Amniotic epithelial cell (primary cell): ENCODE measurements around the gene MOXD1.
A peak's percentile ranks its signal among the peaks of the same experiment; 100 is the strongest.

Experiments used
- DNase-seq: peaks from one replicate; pipeline ENCODE4 v3.0.0-alpha.2; 2010; ENCODE audit warnings: low read depth

MOXD1 gene

GRCh38 chr6:132399376-132400074 lies 1.8 kb downstream of the MOXD1 start:
- DNase-seq: peak; percentile 45

DNA sequence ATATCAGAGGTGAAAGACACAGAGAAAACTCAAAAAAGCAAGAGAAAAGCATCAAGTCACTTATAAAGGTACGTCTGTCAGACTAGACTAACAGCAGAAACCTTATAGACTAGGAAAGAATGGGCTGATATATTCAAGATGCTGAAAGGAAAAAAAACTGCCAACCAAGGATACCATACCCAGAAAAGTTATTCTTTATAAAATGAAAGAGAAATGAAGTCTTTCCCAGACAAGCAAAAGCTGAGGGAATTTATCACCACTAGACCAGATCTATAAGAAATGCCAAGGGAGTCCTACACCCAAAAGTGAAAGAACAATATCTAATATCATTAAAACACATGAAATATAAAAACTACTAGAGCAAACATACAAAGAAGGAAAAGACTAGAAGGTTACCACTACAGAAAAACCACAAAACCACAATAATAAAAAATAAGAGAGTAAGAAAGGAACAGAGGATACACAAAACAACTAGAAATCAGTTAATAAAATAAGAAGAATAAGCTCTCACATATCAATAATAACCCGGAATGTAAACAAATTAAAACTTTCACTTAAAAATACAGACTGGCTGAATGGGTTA lies 6.2 kb downstream of the MOXD1 start:
- DNase-seq: no peak

DNA sequence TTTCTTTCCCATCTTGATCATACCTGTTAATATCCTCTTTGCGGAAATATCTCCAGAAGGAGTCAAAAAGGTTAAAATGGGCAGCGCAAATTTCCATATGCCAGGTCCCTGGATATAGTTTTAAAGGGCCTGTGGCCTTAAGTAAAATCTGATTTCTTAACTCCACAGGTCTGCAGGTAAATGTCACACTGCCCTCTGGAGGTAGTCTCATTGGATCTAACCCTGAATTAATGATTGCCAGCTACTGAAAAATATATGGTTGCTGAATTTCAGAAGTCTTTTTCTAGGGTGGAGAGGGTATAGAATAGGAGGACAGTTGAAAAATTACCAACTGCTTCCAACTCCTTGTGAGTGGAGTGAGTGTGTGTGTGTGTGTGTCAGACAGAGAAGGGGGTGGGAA lies 8.5 kb downstream of the MOXD1 start:
- peak; percentile 31 for DNase-seq

- DNase-seq: no peak
These were observed 9.0 kb downstream of the MOXD1 start for GRCh38 chr6:132392270-132392646.

- peak; percentile 21 for DNase-seq
These were observed 9.6 kb downstream of the MOXD1 start for GRCh38 chr6:132391391-132392269.

GRCh38 chr6:132390451-132390850 lies 10.8 kb downstream of the MOXD1 start:
- DNase-seq: no peak

DNA sequence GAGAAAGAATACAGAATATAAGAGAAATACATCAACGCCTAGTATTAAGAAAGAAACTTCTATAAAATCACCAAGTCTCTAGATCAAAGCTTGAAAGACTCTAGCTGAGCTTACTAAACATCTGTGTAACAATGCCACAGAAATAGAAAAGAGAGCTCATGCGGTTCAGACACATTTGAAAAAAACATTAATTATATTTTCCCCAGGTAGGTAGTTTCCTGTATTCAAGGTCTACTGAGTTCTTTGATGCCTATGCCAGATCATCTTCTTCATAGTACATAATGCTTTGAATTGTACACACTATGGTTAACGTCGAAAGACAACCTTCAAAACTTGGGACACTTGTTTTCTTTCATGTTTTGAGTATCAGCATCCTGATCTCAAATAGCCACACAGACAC lies 11.3 kb downstream of the MOXD1 start:
- no peak for DNase-seq

GRCh38 chr6:132388291-132388690 lies 13.0 kb downstream of the MOXD1 start:
- DNase-seq: no peak

GRCh38 chr6:132382630-132383175 lies 18.6 kb downstream of the MOXD1 start:
- no peak for DNase-seq

GRCh38 chr6:132381381-132381780 lies 19.9 kb downstream of the MOXD1 start:
- DNase-seq: no peak

DNA sequence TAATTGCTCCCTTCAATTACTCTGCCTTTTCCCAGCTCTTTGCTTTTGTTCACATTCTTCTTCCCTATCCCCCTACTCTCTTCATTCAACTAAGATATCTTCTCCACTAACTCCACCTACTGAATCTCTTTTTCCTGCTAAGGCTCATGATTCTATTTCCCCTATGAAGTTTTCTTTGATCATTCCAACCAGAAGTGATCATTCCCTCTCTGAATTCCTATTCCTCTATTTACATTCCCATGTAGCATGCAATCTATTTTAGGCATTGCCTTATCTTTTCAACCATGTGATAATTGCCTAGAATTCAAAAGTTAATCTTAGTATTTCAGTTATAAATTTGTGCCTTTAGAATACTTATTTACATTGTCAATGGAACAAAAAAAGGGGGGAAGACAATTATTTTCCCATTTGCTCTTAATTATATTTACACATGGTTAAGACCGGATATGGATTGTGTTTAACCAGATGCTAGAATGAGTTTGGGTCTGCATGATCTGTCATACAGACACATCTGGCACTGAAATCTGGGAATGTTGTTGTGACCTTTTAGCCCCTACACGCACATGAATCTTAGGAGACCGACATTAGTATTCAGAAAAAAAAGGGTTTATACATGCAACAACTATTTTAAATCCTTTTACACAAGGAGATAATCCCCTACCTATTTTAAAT lies 20.8 kb downstream of the MOXD1 start:
- DNase-seq: no peak

DNA sequence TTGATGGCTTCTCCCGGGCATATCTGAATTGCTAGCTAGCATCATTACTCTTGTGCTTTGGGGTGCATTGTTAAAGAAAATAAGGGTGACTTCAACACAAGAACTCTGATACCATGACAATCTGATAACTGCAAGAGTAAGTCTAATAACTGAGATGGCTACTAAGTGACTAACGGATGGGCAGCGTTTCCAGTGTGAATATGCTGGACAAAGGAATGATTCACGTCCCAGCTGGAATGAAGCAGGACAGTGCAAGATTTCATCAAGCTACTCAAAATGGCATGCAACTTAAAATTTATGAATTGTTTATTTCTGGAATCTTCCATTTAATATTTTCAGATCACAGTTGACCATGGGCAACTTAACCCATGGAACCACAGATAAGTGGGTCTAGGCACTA lies 31.7 kb downstream of the MOXD1 start:
- DNase-seq: peak; percentile 70

- DNase-seq: no peak
These were observed 32.3 kb downstream of the MOXD1 start for GRCh38 chr6:132368916-132369481.

DNA sequence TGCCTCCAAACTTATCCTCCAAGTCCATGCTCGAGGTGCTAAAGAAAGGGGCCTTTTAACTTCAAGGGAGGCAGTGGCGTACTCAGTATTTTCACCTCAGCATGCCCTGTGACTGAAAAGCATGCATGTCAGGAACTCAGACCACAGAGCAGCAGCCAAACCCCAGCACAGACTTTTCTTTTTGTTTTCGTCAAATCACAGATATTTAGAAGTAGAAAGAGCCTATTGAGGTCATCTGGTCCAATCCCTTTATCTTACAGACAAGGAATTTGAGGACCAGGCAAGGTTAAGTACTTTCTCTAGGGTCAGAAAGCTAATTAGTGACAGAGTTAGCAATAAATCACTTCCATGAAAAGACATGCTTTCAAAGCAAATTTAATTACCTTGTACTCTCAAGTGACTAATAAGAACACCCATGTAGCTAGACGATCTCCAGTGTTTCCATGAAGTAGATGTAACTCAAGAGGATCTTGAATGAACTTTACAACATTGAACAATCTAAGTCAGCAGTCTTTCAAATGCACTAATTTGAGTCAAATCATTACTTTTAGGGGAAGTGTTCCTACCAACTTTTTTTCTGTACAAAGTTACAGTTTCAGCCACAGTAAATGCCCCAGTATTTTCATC lies 35.9 kb downstream of the MOXD1 start:
- peak; percentile 77 for DNase-seq

GRCh38 chr6:132364306-132365074 lies 36.8 kb downstream of the MOXD1 start:
- peak; percentile 74 for DNase-seq

DNA sequence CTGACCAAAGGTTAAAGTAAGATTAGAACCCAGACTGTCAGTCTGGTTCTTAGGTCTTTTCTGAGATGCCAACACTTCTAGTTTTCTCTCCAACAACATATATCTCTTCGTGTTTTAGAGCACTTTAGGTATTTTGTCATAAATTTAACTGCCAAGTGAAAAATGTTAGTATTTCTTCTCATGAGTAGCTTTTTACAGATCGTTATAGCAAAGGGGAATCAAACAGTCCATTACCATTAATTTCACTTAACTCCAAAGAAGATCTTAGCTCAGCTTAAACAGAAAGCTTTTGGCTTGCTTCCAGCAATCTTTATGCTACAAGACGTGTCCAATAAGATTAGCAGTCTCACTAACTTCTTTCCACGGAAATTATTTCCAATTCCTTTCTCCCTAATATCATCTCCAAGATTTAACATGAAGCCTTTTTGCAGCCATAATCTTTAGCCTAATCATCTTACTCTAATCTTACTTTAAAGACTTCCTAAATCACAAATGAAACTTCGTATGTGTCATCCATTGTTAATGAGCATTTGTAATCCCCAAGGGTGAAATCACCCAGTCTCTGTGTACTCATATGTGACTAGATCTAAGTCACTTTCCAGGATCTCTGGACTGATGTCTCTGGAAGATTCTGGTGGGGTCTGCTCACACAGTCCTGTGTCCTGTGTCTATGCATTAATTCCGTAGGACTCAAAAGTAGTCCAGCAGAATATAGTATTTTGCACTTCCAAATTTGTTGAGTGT lies 38.7 kb downstream of the MOXD1 start:
- peak; percentile 27 for DNase-seq

- no peak for DNase-seq
These were observed 40.2 kb downstream of the MOXD1 start for GRCh38 chr6:132361101-132361500.

DNA sequence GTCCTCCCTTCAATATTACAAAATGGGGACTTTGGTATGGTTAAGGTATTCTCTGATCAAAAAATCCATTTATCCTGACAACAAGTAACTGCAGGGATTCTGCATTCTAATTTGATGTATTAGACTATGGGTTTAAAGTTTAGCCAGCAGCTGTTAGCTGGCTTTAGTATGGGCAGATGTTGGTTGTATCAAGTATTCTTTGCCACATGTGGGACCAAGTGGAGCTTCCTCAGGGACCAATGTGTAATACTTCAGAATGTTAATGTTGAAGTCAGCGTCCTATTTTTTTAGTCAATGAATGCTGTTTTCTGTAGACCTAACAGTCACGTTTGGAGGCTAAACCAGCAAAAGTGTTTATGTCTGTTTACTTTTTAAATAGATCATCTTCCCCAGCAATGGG lies 41.4 kb downstream of the MOXD1 start:
- DNase-seq: no peak

GRCh38 chr6:132357120-132357519 lies 44.2 kb downstream of the MOXD1 start:
- DNase-seq: peak; percentile 67
